Measurements from ENCODE around the gene TMEM53. TPM values are rescaled to one million over a fixed set of nuclear protein-coding genes. Genes with fewer than 3 reads are reported as not detected.

TMEM53 gene
- total and polyA plus RNA-seq, 2 donors (not counting 3 experiments of a cell fraction or from before 2014, with no cell fraction given) = 5.3 to 16.5 TPM

DNA sequence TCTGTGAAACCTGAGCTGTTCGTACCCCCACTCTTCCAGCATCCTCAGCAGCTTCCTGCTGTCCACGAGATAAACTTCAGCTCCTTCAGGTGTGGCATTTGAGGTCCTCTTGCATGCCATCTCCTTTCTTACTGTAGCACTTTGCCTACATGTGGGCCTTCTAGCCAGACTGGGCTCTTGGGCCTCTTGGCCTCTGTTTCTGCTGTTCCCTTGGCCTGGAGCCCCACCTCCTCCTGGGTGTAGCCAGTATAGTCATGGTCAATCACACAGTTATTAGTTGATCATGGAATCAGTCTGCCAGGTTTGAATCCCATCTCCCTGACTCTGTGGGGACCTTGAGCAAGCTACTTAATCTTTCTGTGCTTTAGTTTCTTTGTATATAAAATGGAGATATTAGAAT, 26.4 kb downstream of the TMEM53 start:
- peaks cover 0 to 48% of the 10 kb centered on the region in 2 experiments for H3K36me3 ChIP-seq (ENCODE audit: control insufficient read depth in 2 of 2, extremely low read depth in 1 of 2, insufficient read depth in 2 of 2, low read length in 2 of 2)

More for the DNA sequence above, 26.4 kb downstream of the TMEM53 start:
- no peaks in the 10 kb centered on the region for H3K4me1 ChIP-seq (ENCODE audit: control insufficient read depth, extremely low read depth, insufficient read depth, low read length)
- H3K79me2 ChIP-seq (ENCODE audit: control insufficient read depth, insufficient read depth, low read length) = no peaks in the 10 kb centered on the region
- H3K9ac ChIP-seq (replicated peaks; ENCODE audit: extremely low read depth, insufficient read depth, low read length) = no peak overlapping the region
- dilution Hi-C loops (cut with MboI; ENCODE audit: extremely low pct_ligation_motif_present, low sequenced_read_pairs) = no loop called here
- no peaks in the 10 kb centered on the region for H3K9me1 ChIP-seq (replicated peaks; ENCODE audit: control insufficient read depth, extremely low read depth, insufficient read depth, low read length)
- POLR2A ChIA-PET = no interaction called here
- H3K4me2 ChIP-seq (ENCODE audit: insufficient read depth, low read length) = no peak overlapping the region
- no peak overlapping the region for H3K27ac ChIP-seq (ENCODE audit: insufficient read depth, low read depth, low read length)
- H3K27me3 ChIP-seq (ENCODE audit: control insufficient read depth in 2 of 2, insufficient read depth in 2 of 2, low read length in 2 of 2) = no peaks in the 10 kb centered on the region
- H3K9me3 ChIP-seq (replicated peaks; ENCODE audit: control insufficient read depth, insufficient read depth, low read length) = no peaks in the 10 kb centered on the region
- H4K20me1 ChIP-seq (replicated peaks; ENCODE audit: control insufficient read depth, extremely low read depth, insufficient read depth, low read length) = no peaks in the 10 kb centered on the region
- FAIRE-seq (no peak), DNase-seq (ENCODE audit: low read depth, low spot score) (no peak)
- CTCF ChIA-PET = interaction anchor here (0.8 to 2.0 kb wide), 2 partner anchors 16 to 38 kb away, joined by 3 to 5 read pairs; no protein-coding TSS in a partner anchor
- H3K4me3 ChIP-seq (replicated peaks in 1 of 3; ENCODE audit: insufficient read depth in 1 of 3, low read depth in 1 of 3, low read length in 3 of 3) = no peak overlapping the region
- no peak overlapping the region for H2AFZ ChIP-seq (ENCODE audit: low read depth, low read length)
- no TSS peak for BruUV-seq (replicated peaks)
- intact Hi-C loops (cut with micrococcal nuclease) = no loop called here
- no peak for TF ChIP-seq GATA2 (IDR thresholded peaks at IDR 0.05; ENCODE audit: insufficient read depth, insufficient read length, low read depth, low read length)
- no peak for TF ChIP-seq JUN (IDR thresholded peaks at IDR 0.05; ENCODE audit: borderline replicate concordance, insufficient read depth, insufficient read length, low read depth)
- TF ChIP-seq MYC (IDR thresholded peaks at IDR 0.05; ENCODE audit: low read depth, low read length) = no peak
- no peak for TF ChIP-seq POLR2AphosphoS5 (IDR thresholded peaks at IDR 0.05; ENCODE audit: insufficient read depth, low read depth, low read length)
- TF ChIP-seq POLR2A (IDR thresholded peaks at IDR 0.05; ENCODE audit: low read depth, low read length) = no peak
- no peak for TF ChIP-seq EZH2 (IDR thresholded peaks at IDR 0.05; ENCODE audit: borderline replicate concordance, low read depth, low read length, severe bottlenecking)
- TF ChIP-seq CTCF (IDR thresholded peaks at IDR 0.05; ENCODE audit: extremely low read depth in 1 of 2, insufficient read depth in 1 of 2, low read depth in 1 of 2, low read length in 2 of 2) = no peak
- TF ChIP-seq, protein P1, sequence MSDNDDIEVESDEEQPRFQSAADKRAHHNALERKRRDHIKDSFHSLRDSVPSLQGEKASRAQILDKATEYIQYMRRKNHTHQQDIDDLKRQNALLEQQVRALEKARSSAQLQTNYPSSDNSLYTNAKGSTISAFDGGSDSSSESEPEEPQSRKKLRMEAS (IDR thresholded peaks at IDR 0.05; ENCODE audit: insufficient read depth, insufficient read length) = no peak
- TF ChIP-seq FOS (IDR thresholded peaks at IDR 0.05; ENCODE audit: borderline replicate concordance, insufficient read depth, low read length) = no peak

Measured in endothelial cell of umbilical vein (primary cell).